Stimulated activated CD4-positive, alpha-beta T cell treated with anti-CD3 and anti-CD28 coated beads, Interleukin-4, amount 100 ng/mL, for 48 hours (primary cell): ENCODE data around the gene MICAL2.

Source experiments
- DNase-seq, 2 donors: peaks; one replicate each; pipeline ENCODE4 v3.0.0-alpha.2; 2020; ENCODE audit warnings: low read depth in 2 of 2

Gene MICAL2

GRCh38 chr11:12188548-12189317, 78.3 kb downstream of the MICAL2 start:
- DNase-seq: no peak

DNA sequence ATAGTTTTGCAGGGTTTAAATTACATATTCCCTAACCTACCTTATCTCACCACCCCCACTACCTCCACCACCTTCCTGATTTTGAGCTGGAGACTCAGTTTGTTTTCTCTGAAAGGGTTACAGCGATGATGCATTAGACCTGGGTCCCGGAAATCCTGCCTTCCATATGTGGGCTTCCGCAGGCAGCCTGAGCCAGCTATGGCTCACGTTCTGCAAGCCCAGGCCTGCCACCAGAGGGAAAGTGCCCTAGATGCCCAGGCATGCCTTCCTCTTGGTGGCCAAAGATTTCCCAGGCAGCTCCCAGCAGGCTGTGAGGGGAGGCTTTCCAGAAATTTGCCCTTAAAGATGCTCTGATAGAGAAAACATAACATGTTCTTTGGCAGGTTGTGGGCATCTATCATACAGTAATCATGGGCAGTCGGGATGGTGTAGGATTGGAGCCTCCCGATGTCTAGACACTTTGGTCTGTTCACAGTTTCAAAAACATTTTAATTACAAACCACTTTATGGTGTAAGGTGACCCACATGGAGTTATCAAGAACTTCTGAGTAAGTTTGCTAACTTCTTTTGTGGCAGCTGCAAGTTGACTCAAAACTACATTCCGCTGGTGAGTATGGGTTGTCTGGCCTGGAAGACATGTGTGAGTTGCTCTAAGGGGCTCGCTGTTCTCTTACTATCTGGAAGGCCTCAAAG, 79.3 kb downstream of the MICAL2 start:
- no peak for DNase-seq

GRCh38 chr11:12190511-12190910, 80.1 kb downstream of the MICAL2 start:
- DNase-seq: no peak

DNA sequence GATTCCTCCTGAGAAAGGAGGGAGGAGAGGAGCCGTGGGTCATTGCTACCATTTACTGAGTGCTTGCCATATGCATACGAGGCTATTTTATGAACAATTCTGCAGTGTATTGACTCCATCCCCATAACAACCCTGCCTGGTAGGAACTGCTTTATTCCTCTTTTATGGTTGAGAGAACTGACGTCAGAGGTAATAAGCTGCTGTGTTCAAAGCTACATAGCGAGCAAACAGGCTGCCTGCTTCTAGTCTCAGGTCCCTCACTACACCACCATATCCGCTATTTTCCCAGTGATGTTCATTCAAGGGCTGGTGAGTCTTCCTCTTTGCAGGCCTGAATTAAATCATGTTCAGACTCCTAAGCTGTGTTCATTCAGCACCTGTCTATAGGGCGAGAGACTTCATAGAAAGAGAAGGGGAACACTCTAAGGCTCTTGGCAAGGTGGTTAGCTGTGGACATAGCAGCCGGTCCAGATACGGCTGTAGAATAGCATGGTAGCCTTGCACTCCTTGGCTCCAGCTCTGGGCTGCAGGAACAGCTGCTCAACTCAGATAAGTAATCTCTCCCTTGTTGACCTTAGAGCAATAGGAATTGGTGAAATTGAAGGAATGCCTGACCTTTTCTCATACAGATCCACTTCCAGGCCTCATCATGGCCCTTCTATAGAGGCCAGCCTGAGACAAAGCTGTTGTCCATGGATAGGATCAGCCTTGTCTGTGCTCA, 82.6 kb downstream of the MICAL2 start:
- no peak for DNase-seq

DNA sequence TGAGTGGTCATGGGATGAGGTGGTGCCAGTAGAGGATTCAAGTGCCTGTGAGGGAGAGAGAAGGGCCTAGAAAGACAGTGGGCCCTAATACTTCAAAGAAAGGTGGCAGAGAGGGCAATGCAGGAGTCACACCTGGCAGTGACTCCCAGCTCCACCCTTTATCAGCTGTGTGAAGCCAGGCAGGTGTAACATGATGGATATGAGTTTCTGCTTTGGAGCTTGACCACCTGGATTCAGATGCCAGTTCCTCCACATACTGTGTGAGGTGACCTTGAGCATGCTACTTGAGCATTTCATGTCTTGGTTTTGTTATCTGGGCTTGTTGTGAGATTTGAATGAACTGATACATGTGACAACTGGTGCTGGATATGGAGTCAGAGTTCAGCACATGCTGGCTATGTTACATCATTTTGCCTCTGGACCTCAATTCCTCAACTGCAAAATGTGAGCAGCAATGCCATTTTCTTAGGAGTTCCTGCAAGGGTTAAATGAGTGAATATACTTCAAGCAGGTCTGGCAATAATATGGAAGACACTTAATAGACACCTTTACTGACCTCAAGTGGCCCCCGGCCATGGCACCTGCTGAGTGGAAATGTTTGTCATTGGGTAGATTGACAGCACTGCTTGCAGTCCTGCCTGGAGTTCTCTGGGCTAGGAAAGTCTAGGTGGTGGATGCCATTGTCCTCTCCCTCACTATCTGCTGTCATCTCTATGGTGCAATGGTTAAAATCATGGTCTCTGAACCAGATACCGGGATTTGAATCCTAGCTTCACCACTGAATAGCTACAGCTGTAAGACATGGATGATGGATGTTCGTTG, 83.3 kb downstream of the MICAL2 start:
- no peak for DNase-seq

DNA sequence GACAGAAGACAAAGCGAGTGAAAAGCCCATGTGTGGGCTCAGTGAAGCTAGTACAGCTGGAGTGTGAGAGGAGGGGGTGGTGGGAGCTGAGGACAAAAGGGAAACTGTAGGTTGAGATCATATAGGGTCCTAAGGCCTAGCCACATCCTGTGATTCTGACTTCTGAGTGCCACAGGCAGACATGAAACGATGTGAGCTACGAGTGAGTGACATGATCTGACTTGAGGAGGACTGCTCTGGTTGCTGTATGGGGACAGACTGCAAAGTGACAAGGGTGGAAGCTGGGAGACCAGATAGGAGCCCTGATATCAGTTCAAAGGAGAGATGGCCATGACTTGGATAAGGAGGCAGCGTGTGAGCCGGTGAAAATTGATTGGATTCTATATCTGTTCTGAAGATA, 85.4 kb downstream of the MICAL2 start:
- no peak for DNase-seq

- DNase-seq: no peak
These were observed 85.9 kb downstream of the MICAL2 start for GRCh38 chr11:12196308-12196707.

DNA sequence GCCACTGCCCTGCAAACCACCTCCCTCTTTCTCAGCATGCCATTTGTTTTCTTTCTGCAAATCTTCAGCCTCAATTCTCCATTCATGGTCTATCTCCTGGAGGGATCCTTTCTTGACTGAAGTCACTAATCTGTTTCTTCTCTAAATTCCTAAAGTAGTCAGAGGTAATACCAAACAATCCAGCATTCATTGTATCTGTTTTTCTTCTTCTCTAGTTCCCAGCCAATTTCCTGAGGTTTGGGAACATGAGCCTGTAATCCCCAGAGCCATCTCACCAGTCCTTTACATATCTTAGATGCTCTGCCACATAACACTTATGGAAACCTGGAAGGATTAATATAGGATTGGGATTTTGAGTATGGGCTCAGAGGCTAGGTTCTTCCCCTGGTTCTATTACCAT, 86.5 kb downstream of the MICAL2 start:
- no peak for DNase-seq

GRCh38 chr11:12198251-12199222, 88.1 kb downstream of the MICAL2 start:
- no peak for DNase-seq

- DNase-seq: no peak
These were observed 89.0 kb downstream of the MICAL2 start for GRCh38 chr11:12199231-12199948.

DNA sequence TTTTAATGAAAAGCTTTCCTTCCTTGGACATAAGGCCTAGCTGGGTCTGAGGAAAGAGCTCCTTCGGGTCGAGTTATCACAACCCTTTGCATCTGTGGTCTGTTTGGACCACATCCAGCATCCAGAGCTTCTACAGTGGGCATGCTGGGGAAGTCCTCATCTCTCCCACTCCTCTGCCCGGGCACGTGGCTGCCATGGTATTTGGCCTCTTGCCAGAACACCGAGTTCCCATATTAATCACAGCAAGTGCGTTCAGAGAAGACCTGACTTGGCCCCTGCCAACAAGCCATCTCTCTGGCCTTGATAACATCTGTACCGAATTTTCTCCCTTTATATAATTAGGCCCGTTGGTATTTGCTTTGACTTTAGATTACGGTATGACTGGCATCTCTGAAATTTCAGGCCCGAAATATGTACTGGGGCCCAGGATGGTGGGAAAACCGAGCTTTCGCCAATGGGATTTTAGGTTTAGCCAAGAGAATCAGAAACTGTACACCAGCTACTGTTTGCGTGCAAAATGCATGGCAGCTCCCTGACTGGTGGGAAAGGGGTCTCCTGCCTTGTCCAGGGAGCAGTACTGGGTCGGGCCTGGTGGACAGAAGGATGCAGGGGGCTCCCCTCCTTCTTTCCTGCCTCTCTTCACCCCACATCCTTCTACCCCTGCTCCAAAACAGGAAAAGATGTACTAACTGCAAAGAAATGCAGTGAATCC, 90.0 kb downstream of the MICAL2 start:
- peak in 1 of 2 donors; percentile 52 for DNase-seq

DNA sequence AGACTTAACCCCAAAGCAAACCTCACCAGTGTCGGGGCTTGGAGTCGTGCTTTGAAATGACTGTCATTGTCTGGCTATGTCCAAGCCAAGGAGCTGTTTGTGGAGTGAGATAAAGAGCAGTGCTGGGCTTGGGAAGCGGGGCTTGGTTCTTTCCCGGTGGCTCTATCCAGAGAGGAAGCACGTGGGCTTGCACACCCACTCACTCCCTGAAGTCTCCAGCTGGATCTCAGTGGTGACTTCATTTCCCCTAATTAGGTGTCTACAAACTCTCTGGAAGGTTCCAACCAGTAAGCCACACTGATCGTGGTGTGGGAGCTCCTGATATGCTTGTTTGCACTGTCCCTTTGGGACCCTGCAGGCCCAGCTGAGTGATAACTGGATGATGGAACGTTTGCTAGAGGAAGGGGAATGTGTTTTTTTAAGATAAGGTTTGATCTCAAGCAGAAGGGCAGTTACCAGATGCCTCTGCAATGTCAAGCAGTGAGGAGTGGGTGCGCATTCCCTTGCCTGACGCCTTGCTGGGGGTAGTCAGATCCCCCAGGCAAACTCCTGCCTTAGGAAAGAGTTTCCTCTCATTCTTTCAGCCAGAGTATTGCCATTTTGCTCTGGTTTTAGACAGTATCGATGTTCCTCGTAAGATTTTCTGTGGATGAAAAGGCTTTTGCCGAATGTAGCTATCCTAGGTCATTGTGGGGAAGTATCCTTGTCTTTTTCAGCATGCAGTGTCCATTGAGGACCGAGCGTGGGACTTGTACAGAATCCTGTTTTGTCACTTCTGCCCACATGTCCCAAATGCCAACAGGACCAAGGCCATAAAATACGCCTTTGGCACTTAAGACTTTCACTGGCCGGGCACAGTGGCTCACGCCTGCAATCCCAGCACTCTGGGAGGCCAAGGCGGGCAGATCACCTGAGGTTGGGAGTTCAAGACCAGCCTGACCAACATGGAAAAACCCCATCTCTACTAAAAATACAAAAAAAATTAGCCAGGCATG, 90.9 kb downstream of the MICAL2 start:
- no peak for DNase-seq

DNA sequence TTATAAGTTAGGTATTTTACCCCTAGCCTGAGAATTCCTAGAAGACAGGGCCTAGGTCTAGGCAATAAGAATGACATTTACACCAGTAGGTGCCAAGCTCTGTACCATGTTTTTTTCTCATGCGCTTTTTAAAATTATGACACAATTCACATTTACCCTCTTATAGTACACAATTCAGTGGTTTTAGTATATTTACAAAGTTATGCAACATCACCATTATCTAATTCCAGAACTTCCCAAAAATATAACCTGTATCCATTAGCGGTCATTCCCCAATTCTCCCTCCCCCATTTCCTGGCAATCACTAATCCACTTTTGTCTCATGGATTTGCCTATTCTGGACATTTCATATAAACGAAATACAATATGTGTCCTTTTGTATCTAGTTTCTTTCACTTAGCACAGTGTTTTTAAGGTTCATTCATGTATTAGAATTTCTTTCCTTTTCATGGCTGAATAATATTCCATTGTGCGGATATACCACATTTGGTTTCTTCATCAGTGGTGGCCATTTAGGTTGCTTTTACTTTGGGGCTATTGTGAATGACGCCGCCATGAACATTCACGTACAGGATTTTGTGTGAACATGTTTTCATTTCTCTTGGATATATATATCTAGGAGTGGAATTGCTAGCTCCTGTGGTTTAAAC, 92.4 kb downstream of the MICAL2 start:
- DNase-seq: no peak

DNA sequence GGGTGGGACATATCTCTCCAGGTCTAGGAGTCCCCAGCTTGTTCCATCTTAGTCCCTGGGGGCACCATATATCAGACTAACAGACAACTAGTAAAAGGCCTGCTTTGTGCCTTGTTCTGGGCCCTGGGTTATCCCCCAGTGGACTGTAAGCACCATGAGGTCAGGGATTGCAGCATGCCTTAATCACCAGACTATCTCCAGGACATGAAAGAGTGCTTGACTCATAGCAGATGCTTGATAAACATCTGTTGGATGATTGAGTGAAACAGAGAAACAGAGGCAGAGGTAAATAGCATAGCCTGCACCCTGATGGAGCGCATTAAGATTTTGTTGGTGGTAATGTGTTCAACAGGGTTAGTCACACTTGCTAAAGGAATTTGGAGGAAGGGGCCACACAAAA, 94.1 kb downstream of the MICAL2 start:
- DNase-seq: no peak

DNA sequence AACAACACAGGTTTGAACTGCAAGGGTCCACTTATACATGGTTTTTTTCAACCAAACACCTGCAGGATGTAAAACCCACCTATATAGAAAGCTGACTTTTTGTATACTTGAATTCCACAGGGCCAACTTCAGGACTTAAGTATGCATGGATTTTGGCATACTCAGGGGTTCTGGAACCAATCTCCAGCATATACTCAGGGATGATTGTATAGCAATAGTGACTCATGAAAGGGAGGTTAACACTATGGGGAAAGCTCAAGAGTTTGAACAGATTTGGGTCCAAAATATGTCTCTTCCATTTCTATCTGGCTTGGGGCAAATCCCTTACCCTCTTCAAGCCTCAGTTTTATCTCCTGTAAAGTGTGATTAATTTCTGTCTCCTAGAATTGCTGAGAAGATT, 94.9 kb downstream of the MICAL2 start:
- DNase-seq: no peak

- DNase-seq: no peak
These were observed 96.1 kb downstream of the MICAL2 start for GRCh38 chr11:12206529-12206928.

GRCh38 chr11:12207384-12208150, 97.2 kb downstream of the MICAL2 start:
- peak in 1 of 2 donors; percentile 63 for DNase-seq
